NCI-H146 treated with DMSO at 0.1 percent for 48 hours (cell line): ENCODE measurements around the gene KLF16.

Experiments used
- DNase-seq: peaks from one replicate; lab custom pipeline; 2025; ENCODE audit not compliant: unreplicated experiment; lab: John Stamatoyannopoulos, UW

The KLF16 gene

DNA sequence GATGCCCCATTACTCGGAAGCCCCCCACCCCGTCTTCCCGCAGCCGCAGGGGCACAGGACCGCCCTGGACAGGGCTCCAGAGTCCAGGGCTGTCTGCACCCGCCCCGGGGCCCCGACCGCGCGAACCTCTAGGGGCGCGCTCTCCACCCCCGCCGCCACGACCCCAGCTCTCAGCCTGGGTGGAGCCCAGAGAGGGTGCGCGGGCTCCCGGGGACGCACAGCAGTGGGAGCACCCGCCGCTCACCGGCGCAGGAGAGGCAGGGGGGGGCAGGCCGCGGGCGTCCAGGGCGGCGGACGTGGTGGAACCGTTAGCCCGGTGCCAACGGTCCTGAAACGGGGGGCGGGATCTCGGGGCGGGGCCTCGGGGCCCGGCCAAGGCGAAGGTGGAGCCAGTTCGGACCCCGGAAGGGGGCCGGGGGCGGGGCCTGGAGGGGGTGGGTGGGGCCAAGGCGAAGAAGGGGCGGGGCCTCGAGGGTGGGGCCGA, 51.4 kb downstream of the KLF16 start, which contains the start of gene ATP8B3:
TSS of gene ATP8B3 (minus strand) at position 335 of the 484 bp plus-strand sequence. CDS start 540 bp downstream, outside the sequence.
- no peak for DNase-seq

GRCh38 chr19:1811472-1811894, 51.9 kb downstream of the KLF16 start:
- no peak for DNase-seq

- no peak for DNase-seq
Observed at GRCh38 chr19:1810439-1811160, 52.8 kb downstream of the KLF16 start.

DNA sequence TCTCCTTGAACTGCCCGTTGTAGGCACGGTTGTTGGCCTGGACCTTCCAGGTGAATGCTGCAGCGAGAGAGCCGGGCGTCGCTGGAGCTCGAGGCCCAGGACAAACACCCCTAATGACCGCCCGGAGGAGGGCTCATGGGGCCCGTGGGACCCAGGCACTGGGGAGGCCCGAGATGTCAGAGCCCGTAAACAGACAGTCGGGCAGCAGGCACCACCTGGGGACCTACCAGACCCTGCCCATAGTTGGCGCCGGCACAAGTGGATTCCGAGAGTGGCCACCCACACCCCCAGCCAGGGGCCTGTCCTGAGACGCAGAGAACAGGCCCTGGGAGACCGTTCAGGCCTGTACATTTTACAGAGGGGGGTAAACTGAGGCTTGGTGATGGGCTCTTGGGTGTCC, 53.7 kb downstream of the KLF16 start:
- DNase-seq, result no peak

DNA sequence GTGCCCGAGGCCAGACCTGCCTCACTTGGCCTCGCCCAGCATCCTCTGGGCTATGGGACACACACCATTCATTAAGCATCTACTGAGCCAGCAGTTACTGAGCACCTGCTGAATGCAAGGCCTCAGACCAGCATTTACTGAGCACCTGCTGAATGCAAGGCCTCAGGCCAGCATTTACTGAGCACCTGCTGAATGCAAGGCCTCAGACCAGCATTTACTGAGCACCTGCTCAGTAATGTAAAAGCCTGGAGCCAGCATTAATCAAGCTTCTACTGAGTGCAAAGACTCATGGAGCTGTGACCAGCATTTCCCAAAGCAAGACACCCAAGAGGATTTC, 55.0 kb downstream of the KLF16 start:
- no peak for DNase-seq

- DNase-seq, result no peak
Observed at GRCh38 chr19:1807695-1808394, 55.5 kb downstream of the KLF16 start.

DNA sequence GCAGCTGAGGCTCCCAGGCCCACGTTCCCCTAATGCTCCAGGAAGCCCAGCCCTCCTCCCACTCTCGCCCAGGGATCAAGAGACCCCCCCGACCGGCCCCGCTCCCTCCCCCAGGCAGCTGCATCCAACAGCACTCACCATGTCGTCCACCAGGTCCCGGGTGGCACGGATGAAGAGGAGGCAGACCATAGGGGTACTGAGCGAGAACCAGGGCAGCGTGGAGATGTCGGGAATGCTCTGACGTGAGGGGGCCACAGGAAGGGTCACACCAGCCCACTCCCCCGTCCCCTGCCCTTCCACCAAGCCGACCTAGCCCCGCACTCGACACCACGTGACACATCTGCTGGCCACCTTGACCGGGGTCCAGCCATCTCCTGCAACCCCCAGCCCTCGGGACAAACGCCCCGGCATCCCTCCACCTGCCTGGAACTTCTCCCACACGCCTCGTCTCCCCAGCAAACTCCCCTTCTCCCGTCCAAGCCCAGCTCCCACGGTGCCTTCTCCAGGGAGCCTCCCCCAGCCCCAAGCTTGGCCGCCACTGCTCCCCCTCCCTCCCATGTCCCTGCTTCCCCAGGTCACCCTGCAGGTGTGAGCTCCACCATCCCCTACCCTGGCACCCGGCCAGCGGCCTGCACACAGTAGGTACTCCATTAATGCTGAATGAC, 56.2 kb downstream of the KLF16 start:
- DNase-seq, result no peak

- DNase-seq, result no peak
Observed at GRCh38 chr19:1806184-1807029, 57.0 kb downstream of the KLF16 start.

GRCh38 chr19:1805401-1806183, 57.8 kb downstream of the KLF16 start:
- no peak for DNase-seq

DNA sequence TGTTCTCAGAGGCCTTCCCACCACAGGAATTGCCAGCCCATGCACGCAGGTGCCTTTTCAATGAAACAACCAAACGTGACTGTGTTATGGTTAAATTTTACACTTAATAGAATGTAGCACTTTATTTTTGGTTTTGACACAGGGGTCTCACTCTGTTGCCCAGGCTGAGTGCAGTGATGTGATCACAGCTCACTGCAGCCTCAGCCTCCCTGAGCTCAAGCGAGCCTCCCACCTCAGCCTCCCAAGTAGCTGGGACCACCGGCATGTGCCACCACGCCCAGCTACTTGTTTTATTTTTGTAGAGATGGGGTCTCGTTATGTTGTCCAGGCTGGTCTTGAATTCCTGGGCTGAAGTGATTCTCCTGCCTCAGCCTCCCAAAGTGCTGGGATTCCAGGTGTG, 58.5 kb downstream of the KLF16 start:
- DNase-seq, result no peak
